Measurements from ENCODE around the gene MANEA.
"Not testable (repeated sequence)": the region's sequence is repeated elsewhere in the genome, so short reads cannot be mapped to it uniquely, and the experiment has no call there.

Gene MANEA

GRCh38 chr6:95569560-95569959 lies 7.8 kb upstream of the MANEA start:
- H3K4me3 ChIP-seq (replicated peaks in 1 of 2; ENCODE audit: low read depth in 2 of 2, low read length in 2 of 2) = no peak overlapping the region
- no peak for TF ChIP-seq CTCF (IDR thresholded peaks at IDR 0.05; ENCODE audit: low read depth, low read length)
- no peak for DNase-seq (ENCODE audit: low read depth in 2 of 2)

- no peak for TF ChIP-seq CTCF (IDR thresholded peaks at IDR 0.05; ENCODE audit: low read depth, low read length)
- no peak for DNase-seq (ENCODE audit: low read depth in 2 of 2)
- no peak overlapping the region for H3K4me3 ChIP-seq (replicated peaks in 1 of 2; ENCODE audit: low read depth in 2 of 2, low read length in 2 of 2)
Observed at GRCh38 chr6:95572098-95572497, 5.2 kb upstream of the MANEA start.

- DNase-seq (ENCODE audit: low read depth in 2 of 2) = peak; percentile 58 to 79
- no peak for TF ChIP-seq CTCF (IDR thresholded peaks at IDR 0.05; ENCODE audit: low read depth, low read length)
- no peak overlapping the region for H3K4me3 ChIP-seq (replicated peaks in 1 of 2; ENCODE audit: low read depth in 2 of 2, low read length in 2 of 2)
Observed at GRCh38 chr6:95574811-95575210, 2.5 kb upstream of the MANEA start.

- H3K4me3 ChIP-seq (replicated peaks in 1 of 2; ENCODE audit: low read depth in 2 of 2, low read length in 2 of 2) = peak overlapping the region; percentile 75 to 77
- DNase-seq (ENCODE audit: low read depth in 2 of 2) = peak; percentile 37 to 53
- TF ChIP-seq CTCF (IDR thresholded peaks at IDR 0.05; ENCODE audit: low read depth, low read length) = no peak
Observed at GRCh38 chr6:95576218-95576997, 927 bp upstream of the MANEA start.

GRCh38 chr6:95576998-95577303 lies 384 bp upstream of the MANEA start:
- TF ChIP-seq CTCF (IDR thresholded peaks at IDR 0.05; ENCODE audit: low read depth, low read length) = no peak
- H3K4me3 ChIP-seq (replicated peaks in 1 of 2; ENCODE audit: low read depth in 2 of 2, low read length in 2 of 2) = peak overlapping the region; percentile 75 to 77
- no peak for DNase-seq (ENCODE audit: low read depth in 2 of 2)

- peak in 1 of 2 donors; percentile 36 for DNase-seq (ENCODE audit: low read depth in 2 of 2)
- H3K4me3 ChIP-seq (replicated peaks in 1 of 2; ENCODE audit: low read depth in 2 of 2, low read length in 2 of 2) = peak overlapping the region; percentile 75 to 77
- TF ChIP-seq CTCF (IDR thresholded peaks at IDR 0.05; ENCODE audit: low read depth, low read length) = no peak
Observed at GRCh38 chr6:95578106-95578410, 723 bp downstream of the MANEA start.

- DNase-seq (ENCODE audit: low read depth in 2 of 2) = no peak
- TF ChIP-seq CTCF (IDR thresholded peaks at IDR 0.05; ENCODE audit: low read depth, low read length) = no peak
- no peak overlapping the region for H3K4me3 ChIP-seq (replicated peaks in 1 of 2; ENCODE audit: low read depth in 2 of 2, low read length in 2 of 2)
Observed at GRCh38 chr6:95581073-95581472, 3.7 kb downstream of the MANEA start.

- H3K4me3 ChIP-seq (replicated peaks in 1 of 2; ENCODE audit: low read depth in 2 of 2, low read length in 2 of 2); DNase-seq (ENCODE audit: low read depth in 2 of 2): not testable (repeated sequence)
Observed at GRCh38 chr6:95584226-95584625, 6.9 kb downstream of the MANEA start.

Data from cardiac fibroblast (primary cell).